Fibroblast of pulmonary artery (primary cell): ENCODE results near the gene TAF1D.

Source experiments
- DNase-seq: peaks from one replicate; pipeline ENCODE4 v3.0.0-alpha.2; 2010; ENCODE audit warnings: low read depth
- H3K4me3 ChIP-seq: replicated peaks from 2 replicates; pipeline ENCODE4 v1.5.1; 2011; ENCODE audit warnings: low read depth, mild to moderate bottlenecking, control low read depth, low read length, moderate library complexity
- TF ChIP-seq, protein P1 (sequence below): IDR thresholded peaks from 2 replicates; pipeline ENCODE4 v1.5.1; 2011; ENCODE audit warnings: mild to moderate bottlenecking, control low read depth, low read length, inconsistent platforms; ENCODE audit errors: missing control alignments

The TAF1D gene

GRCh38 chr11:93710239-93710638, 31.1 kb downstream of the TAF1D start:
- no peak overlapping the region for H3K4me3 ChIP-seq
- TF ChIP-seq, protein P1, sequence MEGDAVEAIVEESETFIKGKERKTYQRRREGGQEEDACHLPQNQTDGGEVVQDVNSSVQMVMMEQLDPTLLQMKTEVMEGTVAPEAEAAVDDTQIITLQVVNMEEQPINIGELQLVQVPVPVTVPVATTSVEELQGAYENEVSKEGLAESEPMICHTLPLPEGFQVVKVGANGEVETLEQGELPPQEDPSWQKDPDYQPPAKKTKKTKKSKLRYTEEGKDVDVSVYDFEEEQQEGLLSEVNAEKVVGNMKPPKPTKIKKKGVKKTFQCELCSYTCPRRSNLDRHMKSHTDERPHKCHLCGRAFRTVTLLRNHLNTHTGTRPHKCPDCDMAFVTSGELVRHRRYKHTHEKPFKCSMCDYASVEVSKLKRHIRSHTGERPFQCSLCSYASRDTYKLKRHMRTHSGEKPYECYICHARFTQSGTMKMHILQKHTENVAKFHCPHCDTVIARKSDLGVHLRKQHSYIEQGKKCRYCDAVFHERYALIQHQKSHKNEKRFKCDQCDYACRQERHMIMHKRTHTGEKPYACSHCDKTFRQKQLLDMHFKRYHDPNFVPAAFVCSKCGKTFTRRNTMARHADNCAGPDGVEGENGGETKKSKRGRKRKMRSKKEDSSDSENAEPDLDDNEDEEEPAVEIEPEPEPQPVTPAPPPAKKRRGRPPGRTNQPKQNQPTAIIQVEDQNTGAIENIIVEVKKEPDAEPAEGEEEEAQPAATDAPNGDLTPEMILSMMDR = no peak
- DNase-seq = no peak

DNA sequence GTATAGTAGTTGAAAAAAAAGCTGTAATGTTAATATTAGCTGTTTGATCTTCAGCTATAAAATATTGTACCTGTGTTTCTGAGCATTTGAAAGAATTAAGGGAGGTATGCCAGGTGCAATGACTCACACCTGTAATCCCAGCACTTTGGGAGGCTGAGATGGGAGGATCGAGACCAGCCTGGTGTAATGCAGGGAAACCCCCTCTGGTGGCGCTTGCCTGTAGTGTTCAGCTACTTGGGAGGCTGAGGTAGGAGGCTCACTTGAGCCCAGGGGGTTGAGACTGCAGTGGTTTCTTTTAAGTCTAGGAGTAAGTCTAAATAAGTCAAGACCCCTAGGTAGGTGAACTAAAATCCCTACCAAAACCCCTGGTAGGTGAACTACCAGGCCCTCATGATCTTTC, 37.1 kb downstream of the TAF1D start:
- H3K4me3 ChIP-seq = no peak overlapping the region
- DNase-seq = no peak
- TF ChIP-seq, protein P1 = no peak

DNA sequence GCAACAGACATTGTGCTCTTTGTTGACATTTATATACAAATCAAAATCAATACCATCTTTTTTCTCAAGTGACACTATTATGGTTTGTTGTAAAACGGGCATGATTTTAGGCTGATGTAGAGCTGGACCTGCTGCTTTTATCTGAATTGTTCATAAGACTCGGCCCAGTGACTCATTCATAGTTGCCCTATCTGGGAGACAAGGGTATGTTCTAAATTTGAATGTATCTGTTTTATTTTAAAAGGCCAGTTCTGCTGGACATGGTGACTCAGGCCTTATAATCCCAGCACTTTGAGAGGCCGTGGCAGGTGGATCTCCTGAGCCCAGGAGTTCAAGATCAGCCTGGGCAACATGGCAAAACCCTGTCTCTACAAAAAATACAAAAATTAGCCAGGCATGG, 40.5 kb downstream of the TAF1D start:
- DNase-seq = peak; percentile 52
- TF ChIP-seq, protein P1 = no peak
- H3K4me3 ChIP-seq = no peak overlapping the region

DNA sequence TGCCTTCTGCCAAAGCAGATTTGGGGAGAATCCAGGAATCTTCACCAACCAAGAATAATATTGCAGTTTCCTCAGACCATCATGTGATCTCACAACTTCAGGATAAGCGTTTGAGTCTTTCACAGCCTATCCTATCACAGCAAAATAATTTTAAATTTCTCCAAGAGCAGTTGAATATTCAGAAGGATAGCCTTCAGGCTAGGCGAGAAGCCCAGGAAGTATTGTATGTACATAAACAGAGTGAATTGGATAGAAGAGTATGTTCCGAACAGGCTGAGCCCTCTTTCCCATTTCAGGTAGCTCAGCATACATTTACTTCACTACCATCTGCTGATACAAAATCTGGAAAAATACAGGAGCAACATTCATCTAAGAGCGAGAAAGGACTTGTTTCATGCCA, 43.7 kb downstream of the TAF1D start:
- DNase-seq = no peak
- TF ChIP-seq, protein P1 = no peak
- no peak overlapping the region for H3K4me3 ChIP-seq

DNA sequence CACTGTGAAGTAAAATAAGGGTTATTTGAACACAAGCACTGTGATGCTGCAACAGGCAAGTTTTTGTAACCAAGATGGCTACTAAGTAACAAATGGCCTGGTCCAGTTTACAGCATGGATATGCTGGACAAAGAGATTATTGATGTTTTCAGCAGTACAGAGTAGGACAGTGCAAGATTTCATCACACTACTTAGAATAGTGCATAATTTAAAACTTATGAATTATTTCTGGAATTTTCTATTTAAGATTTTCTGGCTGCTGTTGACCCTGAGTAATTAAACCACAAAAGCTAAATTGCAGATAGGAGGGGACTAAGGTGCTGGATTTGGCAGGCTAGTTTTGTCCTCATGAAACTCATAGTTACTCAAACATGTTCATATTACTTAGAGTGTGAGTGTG, 46.7 kb downstream of the TAF1D start:
- DNase-seq = no peak
- no peak overlapping the region for H3K4me3 ChIP-seq
- TF ChIP-seq, protein P1 = no peak

DNA sequence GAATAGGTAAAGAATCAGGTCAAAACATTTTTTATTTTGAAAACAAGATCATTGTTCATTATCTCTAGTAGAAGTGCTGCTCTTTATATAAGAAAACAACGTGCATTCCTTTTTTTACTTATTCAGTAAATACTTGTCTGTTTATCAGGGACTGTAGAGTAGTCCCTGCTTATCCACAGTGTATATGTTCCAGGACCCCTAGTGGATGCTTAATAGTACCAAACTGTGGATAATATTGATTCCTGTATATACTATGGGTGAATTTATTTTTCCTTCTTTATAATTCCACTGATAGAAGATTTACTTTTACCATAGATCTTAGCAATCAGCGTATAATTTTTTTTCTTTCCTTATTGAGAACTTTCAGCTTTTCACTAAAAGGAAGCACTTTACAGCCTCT, 47.2 kb downstream of the TAF1D start:
- no peak overlapping the region for H3K4me3 ChIP-seq
- TF ChIP-seq, protein P1 = peak; percentile 20
- DNase-seq = peak; percentile 10

GRCh38 chr11:93689240-93689639, 52.1 kb downstream of the TAF1D start:
- no peak for DNase-seq
- TF ChIP-seq, protein P1 = no peak
- H3K4me3 ChIP-seq = no peak overlapping the region
